ENCODE data around the gene GNS. TPM values are rescaled to one million over a fixed set of nuclear protein-coding genes. Genes with fewer than 3 reads are reported as not detected.

The GNS gene
- total RNA-seq, 1 donor from 2014 or later, result 76.7 TPM

DNA sequence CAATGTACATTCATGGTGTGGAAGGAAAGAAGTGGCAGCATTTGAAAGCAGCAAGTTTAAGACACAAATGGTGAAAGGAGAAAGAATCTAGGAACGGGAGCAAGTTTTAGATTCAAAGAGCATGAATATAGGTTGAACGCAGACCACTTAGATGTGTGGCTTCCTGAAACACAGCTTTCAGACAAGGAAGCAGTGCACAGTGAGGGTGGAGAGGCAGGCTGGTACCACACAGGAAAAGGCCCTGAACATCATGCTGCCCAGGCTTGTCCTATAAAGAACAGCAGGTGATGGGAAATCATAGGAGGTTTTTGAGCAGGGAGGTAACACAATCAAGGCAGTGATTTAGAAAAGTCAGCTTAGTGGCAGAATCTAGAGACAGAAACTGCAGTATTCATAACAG lies 35.6 kb downstream of the GNS start:
- no peaks in the 10 kb centered on the region for H3K9me3 Mint-ChIP-seq
- H3K36me3 Mint-ChIP-seq, result peaks cover 33% of the 10 kb centered on the region
- H3K4me1 Mint-ChIP-seq (ENCODE audit: unreplicated experiment), result no peaks in the 10 kb centered on the region
- no peak overlapping the region for H3K4me3 Mint-ChIP-seq
- H3K27ac Mint-ChIP-seq, result no peak overlapping the region
- no peak for DNase-seq (ENCODE audit: extremely low spot score, unreplicated experiment)
- TF ChIP-seq, protein P1, sequence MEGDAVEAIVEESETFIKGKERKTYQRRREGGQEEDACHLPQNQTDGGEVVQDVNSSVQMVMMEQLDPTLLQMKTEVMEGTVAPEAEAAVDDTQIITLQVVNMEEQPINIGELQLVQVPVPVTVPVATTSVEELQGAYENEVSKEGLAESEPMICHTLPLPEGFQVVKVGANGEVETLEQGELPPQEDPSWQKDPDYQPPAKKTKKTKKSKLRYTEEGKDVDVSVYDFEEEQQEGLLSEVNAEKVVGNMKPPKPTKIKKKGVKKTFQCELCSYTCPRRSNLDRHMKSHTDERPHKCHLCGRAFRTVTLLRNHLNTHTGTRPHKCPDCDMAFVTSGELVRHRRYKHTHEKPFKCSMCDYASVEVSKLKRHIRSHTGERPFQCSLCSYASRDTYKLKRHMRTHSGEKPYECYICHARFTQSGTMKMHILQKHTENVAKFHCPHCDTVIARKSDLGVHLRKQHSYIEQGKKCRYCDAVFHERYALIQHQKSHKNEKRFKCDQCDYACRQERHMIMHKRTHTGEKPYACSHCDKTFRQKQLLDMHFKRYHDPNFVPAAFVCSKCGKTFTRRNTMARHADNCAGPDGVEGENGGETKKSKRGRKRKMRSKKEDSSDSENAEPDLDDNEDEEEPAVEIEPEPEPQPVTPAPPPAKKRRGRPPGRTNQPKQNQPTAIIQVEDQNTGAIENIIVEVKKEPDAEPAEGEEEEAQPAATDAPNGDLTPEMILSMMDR (conservative IDR thresholded peaks at IDR 0.05), result no peak
- no peaks in the 10 kb centered on the region for H3K27me3 Mint-ChIP-seq

DNA sequence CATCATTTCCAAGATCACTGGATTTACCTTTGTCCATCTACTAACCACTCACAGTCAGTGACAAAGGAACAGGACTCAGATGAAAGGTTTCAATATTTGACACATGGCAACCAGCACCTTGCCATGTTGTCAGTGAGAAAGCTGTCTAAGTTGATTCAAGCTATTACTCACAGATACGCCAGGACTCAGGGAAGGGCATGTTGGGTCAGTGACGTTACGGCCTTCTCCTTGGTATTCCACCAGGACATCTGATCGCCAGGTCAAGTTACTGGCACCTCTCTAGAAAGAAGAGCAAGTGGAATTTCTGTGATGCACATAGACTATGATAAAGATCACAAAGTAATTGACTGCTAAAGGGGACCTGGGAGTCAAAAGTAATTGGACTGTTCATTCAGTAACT lies 36.4 kb downstream of the GNS start:
- Mint-ChIP-seq H3K4me1 (ENCODE audit: unreplicated experiment) (no peaks in the 10 kb centered on the region), H3K4me3 (no peak overlapping the region), H3K36me3 (peaks cover 33% of the 10 kb centered on the region), H3K27ac (no peak overlapping the region), H3K9me3 (no peaks in the 10 kb centered on the region), H3K27me3 (no peaks in the 10 kb centered on the region)
- DNase-seq (ENCODE audit: extremely low spot score, unreplicated experiment), result no peak
- TF ChIP-seq, protein P1 (conservative IDR thresholded peaks at IDR 0.05), result no peak

DNA sequence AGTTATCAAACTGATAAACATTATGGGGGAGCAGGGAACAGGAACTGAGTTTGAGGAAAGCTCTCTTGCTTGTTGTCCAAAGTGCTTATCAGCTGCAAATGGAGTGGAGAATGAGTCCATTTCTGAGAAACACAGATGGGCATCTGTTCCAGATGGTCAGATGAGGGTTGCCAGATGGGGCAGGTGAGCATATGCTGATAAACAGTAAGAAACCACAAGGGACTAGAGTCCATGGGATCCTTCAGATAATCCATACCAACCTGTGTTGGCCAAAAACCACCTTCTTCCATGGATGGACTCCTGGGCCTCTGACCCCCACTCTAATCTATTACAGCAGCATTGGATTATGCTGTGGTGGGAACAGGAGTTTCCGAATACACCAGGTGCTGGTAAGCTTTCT lies 38.3 kb downstream of the GNS start:
- H3K27me3 Mint-ChIP-seq, result no peaks in the 10 kb centered on the region
- DNase-seq (ENCODE audit: extremely low spot score, unreplicated experiment), result no peak
- TF ChIP-seq, protein P1 (conservative IDR thresholded peaks at IDR 0.05), result no peak
- H3K36me3 Mint-ChIP-seq, result peaks cover 40% of the 10 kb centered on the region
- no peak overlapping the region for H3K4me3 Mint-ChIP-seq
- H3K4me1 Mint-ChIP-seq (ENCODE audit: unreplicated experiment), result no peaks in the 10 kb centered on the region
- H3K9me3 Mint-ChIP-seq, result no peaks in the 10 kb centered on the region
- H3K27ac Mint-ChIP-seq, result no peak overlapping the region

DNA sequence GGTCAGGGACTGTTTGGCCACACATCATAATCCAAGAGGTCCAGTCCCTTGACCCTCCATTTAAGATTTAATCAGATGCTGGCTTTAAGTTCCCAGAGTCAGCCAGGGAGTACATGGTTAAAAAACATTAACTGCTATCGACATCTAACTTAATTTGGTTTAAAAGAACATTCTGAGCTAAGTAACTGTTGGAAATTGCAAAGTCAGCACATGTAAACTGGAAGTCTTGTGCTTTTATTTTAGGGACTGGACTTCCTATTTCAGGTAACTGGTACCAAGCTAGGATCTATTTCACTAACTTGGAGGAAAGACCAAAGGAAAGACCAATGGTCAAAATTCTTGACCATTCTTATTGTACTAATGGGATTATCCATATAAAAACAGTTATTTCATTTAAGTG lies 40.6 kb downstream of the GNS start:
- TF ChIP-seq, protein P1 (conservative IDR thresholded peaks at IDR 0.05), result no peak
- H3K36me3 Mint-ChIP-seq, result peaks cover 52% of the 10 kb centered on the region
- no peak for DNase-seq (ENCODE audit: extremely low spot score, unreplicated experiment)

DNA sequence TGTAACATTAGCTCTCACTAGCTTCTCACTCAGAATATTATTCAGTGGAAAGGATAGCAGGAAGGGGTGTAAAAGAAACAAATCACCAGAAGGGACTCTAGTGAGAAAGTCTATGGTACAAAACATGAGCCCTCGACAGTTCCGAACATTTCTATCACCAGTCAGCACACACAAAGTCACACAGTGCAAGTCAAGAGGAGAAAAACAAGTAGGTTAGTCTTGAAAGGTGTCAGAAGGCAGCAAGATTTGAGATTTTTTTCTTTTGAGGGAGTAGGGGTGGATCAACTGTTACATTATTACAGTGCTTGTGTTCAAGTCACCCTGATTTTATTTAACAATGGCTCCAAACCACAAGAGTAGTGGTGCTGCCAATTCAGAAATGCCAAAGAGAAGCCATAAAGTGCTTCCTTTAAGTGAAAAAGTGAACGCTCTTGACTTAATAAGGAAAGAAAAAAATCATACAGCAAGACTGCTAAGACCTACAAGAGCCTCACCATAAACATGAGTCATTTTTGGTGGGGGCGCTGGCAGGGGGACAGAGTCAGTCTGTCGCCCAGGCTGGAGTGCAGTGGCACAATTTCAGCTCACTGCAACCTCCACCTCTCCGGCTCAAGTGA lies 42.3 kb downstream of the GNS start:
- no peaks in the 10 kb centered on the region for H3K27me3 Mint-ChIP-seq
- no peak overlapping the region for H3K27ac Mint-ChIP-seq
- no peak overlapping the region for H3K4me3 Mint-ChIP-seq
- H3K36me3 Mint-ChIP-seq, result peaks cover 54% of the 10 kb centered on the region
- no peaks in the 10 kb centered on the region for H3K4me1 Mint-ChIP-seq (ENCODE audit: unreplicated experiment)
- TF ChIP-seq, protein P1 (conservative IDR thresholded peaks at IDR 0.05), result no peak
- no peaks in the 10 kb centered on the region for H3K9me3 Mint-ChIP-seq
- no peak for DNase-seq (ENCODE audit: extremely low spot score, unreplicated experiment)

More for the DNA sequence above, 40.6 kb downstream of the GNS start:
- Mint-ChIP-seq H3K27me3 (no peaks in the 10 kb centered on the region), H3K4me3 (no peak overlapping the region), H3K4me1 (ENCODE audit: unreplicated experiment) (no peaks in the 10 kb centered on the region), H3K27ac (no peak overlapping the region), H3K9me3 (no peaks in the 10 kb centered on the region)

DNA sequence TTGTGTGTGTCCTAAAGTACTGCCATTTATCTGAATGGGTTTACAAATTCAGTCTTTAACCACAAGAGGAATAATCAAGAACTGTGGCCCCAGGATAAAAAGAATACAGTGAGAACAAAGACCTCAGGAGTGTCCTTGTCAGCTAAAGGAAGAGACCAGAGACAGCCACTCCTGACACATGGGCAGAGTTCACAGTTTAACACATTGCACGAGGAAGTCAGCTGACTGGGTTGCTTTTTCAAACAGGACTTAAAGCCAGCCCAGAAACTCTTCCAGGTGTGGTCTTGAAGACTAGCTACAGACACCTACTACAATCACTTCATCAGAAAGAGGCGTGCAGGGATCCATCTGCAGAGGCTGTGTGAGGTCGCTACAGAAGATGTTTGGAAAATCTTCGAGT lies 42.8 kb downstream of the GNS start:
- H3K36me3 Mint-ChIP-seq, result peaks cover 54% of the 10 kb centered on the region
- H3K27ac Mint-ChIP-seq, result no peak overlapping the region
- no peak overlapping the region for H3K4me3 Mint-ChIP-seq
- no peaks in the 10 kb centered on the region for H3K4me1 Mint-ChIP-seq (ENCODE audit: unreplicated experiment)
- TF ChIP-seq, protein P1 (conservative IDR thresholded peaks at IDR 0.05), result no peak
- H3K9me3 Mint-ChIP-seq, result no peaks in the 10 kb centered on the region
- DNase-seq (ENCODE audit: extremely low spot score, unreplicated experiment), result no peak
- no peaks in the 10 kb centered on the region for H3K27me3 Mint-ChIP-seq

Measured in type B pancreatic cell (in vitro differentiated cells).